C4-2B (cell line): ENCODE data around the gene JAKMIP2.

Experiments used
- H3K27ac ChIP-seq: fragments of 450-650 bp; 2 replicates; pipeline ENCODE4 v1.5.1; 2017
- ZFX ChIP-seq: fragments of 450-650 bp; IDR thresholded peaks from 2 replicates; pipeline ENCODE4 v1.6.1; 2017
- TF ChIP-seq, protein P1 (sequence below): fragments of 450-650 bp; conservative IDR thresholded peaks from 2 replicates; pipeline ENCODE4 v1.5.1; 2017; ENCODE audit warnings: mild to moderate bottlenecking

JAKMIP2 gene

GRCh38 chr5:147711019-147711418 is 71.5 kb downstream of the JAKMIP2 start:
- TF ChIP-seq, protein P1, sequence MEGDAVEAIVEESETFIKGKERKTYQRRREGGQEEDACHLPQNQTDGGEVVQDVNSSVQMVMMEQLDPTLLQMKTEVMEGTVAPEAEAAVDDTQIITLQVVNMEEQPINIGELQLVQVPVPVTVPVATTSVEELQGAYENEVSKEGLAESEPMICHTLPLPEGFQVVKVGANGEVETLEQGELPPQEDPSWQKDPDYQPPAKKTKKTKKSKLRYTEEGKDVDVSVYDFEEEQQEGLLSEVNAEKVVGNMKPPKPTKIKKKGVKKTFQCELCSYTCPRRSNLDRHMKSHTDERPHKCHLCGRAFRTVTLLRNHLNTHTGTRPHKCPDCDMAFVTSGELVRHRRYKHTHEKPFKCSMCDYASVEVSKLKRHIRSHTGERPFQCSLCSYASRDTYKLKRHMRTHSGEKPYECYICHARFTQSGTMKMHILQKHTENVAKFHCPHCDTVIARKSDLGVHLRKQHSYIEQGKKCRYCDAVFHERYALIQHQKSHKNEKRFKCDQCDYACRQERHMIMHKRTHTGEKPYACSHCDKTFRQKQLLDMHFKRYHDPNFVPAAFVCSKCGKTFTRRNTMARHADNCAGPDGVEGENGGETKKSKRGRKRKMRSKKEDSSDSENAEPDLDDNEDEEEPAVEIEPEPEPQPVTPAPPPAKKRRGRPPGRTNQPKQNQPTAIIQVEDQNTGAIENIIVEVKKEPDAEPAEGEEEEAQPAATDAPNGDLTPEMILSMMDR: no peak
- no peak for TF ChIP-seq ZFX
- H3K27ac ChIP-seq: no peak overlapping the region

GRCh38 chr5:147708708-147709107 is 73.8 kb downstream of the JAKMIP2 start:
- TF ChIP-seq, protein P1: no peak
- TF ChIP-seq ZFX: no peak
- H3K27ac ChIP-seq: no peak overlapping the region

- no peak for TF ChIP-seq ZFX
- TF ChIP-seq, protein P1: no peak
Observed at GRCh38 chr5:147704544-147704943, 78.0 kb downstream of the JAKMIP2 start.

GRCh38 chr5:147701468-147701867 is 81.1 kb downstream of the JAKMIP2 start:
- TF ChIP-seq ZFX: no peak
- TF ChIP-seq, protein P1: no peak
- no peak overlapping the region for H3K27ac ChIP-seq

More at GRCh38 chr5:147704544-147704943, 78.0 kb downstream of the JAKMIP2 start:
- H3K27ac ChIP-seq: no peak overlapping the region

DNA sequence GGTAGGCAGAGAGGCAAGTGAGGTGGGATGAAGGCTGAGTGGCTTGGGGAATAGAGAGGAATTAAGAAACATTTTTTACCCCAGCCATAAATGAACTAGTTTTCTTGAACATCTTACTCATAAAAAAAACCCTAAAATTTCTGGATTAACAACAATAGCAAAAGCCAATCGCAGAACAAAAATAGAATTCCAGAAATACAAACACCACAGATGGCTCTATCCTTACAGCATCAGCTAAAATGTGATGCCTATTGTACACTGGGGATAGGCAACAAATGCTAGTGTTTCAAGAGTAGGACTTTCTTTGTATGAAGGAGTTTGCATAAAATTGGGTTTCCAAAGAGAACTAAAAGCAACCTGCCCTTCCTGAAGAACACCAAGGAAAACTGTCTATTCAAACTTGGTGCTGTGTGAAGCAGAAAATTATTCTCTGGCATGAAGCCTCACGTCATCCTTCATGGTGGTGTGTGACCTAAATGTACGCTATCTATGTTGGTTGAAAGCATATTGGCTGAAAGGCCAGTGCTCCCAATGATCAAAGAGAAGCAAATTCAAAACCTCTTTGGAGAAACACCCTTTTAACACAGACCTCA is 82.9 kb downstream of the JAKMIP2 start:
- TF ChIP-seq ZFX: no peak
- TF ChIP-seq, protein P1: no peak
- no peak overlapping the region for H3K27ac ChIP-seq

- TF ChIP-seq, protein P1: no peak
- no peak; the same call in 1 of the 2 replicates for TF ChIP-seq ZFX
- no peak overlapping the region for H3K27ac ChIP-seq
Observed at GRCh38 chr5:147697380-147697779, 85.1 kb downstream of the JAKMIP2 start.

- no peak overlapping the region for H3K27ac ChIP-seq
- TF ChIP-seq, protein P1: no peak
- no peak for TF ChIP-seq ZFX
Observed at GRCh38 chr5:147694772-147695171, 87.8 kb downstream of the JAKMIP2 start.
